Activated T-cell treated with anti-CD3 and anti-CD28 coated beads, Interleukin-2, amount 50 U/mL, for 24 hours (primary cell): ENCODE results near the gene NOB1.

Experiments
- DNase-seq: peaks from one replicate; pipeline ENCODE4 v3.0.0-alpha.2; 2020
- H3K27ac Mint-ChIP-seq: 2 replicates; pipeline ENCODE4 v1.8.0; 2020; ENCODE audit warnings: mild to moderate bottlenecking, mixed read lengths
- H3K27me3 Mint-ChIP-seq: 2 replicates; pipeline ENCODE4 v1.8.0; 2020; ENCODE audit warnings: mixed read lengths
- H3K36me3 Mint-ChIP-seq: 2 replicates; pipeline ENCODE4 v1.8.0; 2020; ENCODE audit warnings: low read depth, mixed read lengths
- H3K4me1 Mint-ChIP-seq: 2 replicates; pipeline ENCODE4 v1.8.0; 2020; ENCODE audit warnings: low read depth, mixed read lengths
- H3K4me3 Mint-ChIP-seq: 2 replicates; pipeline ENCODE4 v1.8.0; 2020; ENCODE audit warnings: mild to moderate bottlenecking, moderate library complexity, mixed read lengths
- H3K9me3 Mint-ChIP-seq: 2 replicates; pipeline ENCODE4 v1.8.0; 2020; ENCODE audit warnings: mixed read lengths

The NOB1 gene

GRCh38 chr16:69718111-69718764, 36.5 kb downstream of the NOB1 start:
- Mint-ChIP-seq H3K27ac (no peak overlapping the region), H3K36me3 (peaks cover 17% of the 10 kb centered on the region), H3K4me1 (no peaks in the 10 kb centered on the region), H3K4me3 (no peak overlapping the region), H3K9me3 (no peaks in the 10 kb centered on the region), H3K27me3 (no peaks in the 10 kb centered on the region)
- DNase-seq: no peak

GRCh38 chr16:69717066-69717465, 37.7 kb downstream of the NOB1 start:
- H3K36me3 Mint-ChIP-seq: peaks cover 29% of the 10 kb centered on the region
- H3K4me1 Mint-ChIP-seq: no peaks in the 10 kb centered on the region
- no peak overlapping the region for H3K27ac Mint-ChIP-seq
- no peaks in the 10 kb centered on the region for H3K27me3 Mint-ChIP-seq
- DNase-seq: no peak
- no peak overlapping the region for H3K4me3 Mint-ChIP-seq
- no peaks in the 10 kb centered on the region for H3K9me3 Mint-ChIP-seq

GRCh38 chr16:69712914-69713581, 41.7 kb downstream of the NOB1 start:
- H3K9me3 Mint-ChIP-seq: no peaks in the 10 kb centered on the region
- H3K4me3 Mint-ChIP-seq: no peak overlapping the region
- no peak for DNase-seq
- H3K27me3 Mint-ChIP-seq: no peaks in the 10 kb centered on the region
- peaks cover 10% of the 10 kb centered on the region for H3K4me1 Mint-ChIP-seq
- peaks cover 47% of the 10 kb centered on the region for H3K36me3 Mint-ChIP-seq
- peak overlapping the region; percentile 40 for H3K27ac Mint-ChIP-seq

DNA sequence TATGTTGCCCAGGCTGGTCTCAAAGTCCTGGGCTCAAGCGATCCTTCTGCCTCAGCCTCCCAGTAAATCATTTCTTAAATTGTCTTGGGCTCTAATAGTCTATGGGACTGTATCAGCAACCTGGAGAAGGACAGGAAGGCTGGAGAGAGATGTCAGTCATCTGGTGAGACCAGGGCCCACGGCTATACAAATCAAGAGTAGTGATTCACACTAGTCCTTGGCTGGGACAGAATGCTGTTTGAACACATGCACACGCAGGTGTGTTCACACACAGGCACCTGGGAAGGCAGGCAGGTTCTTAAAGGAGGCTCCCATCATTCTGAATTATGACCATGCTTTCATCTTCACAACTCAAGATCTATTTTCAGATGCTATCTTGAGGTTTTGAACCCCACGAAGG, 42.4 kb downstream of the NOB1 start:
- no peak overlapping the region for H3K27ac Mint-ChIP-seq
- DNase-seq: no peak
- H3K36me3 Mint-ChIP-seq: peaks cover 49% of the 10 kb centered on the region
- no peaks in the 10 kb centered on the region for H3K27me3 Mint-ChIP-seq
- peaks cover 10% of the 10 kb centered on the region for H3K4me1 Mint-ChIP-seq
- no peaks in the 10 kb centered on the region for H3K9me3 Mint-ChIP-seq
- H3K4me3 Mint-ChIP-seq: no peak overlapping the region

DNA sequence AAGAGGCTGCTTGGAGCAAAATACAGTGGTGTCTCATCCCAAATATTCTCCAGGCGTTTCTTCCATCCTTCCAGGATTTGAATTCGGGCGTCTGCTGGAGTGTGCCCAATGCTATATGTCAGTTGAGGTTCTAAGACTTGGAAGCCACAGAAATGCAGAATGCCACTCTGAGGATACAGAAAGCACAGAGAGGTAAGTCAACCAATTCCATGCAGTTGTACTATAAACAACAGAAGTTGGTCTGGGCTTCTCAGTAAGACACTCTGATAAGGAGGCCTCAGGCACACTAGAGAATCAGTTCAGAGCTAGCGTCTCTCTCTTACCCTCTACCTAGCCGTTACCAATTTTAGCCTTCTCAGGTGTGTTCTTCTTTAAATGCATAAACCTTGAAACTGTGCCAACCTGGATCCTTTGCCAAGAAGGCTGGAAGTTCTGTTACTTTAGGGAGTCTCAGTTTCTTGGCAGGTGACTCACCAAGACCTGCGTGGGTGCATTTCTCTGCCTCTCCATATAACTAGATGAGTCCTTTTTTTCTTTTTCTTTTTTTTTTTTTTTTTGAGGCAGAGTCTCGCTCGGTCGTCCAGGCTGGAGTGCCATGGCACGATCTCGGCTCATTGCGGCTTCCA, 43.5 kb downstream of the NOB1 start:
- Mint-ChIP-seq H3K9me3 (no peaks in the 10 kb centered on the region), H3K27me3 (no peaks in the 10 kb centered on the region), H3K27ac (no peak overlapping the region), H3K36me3 (peaks cover 47% of the 10 kb centered on the region), H3K4me3 (no peak overlapping the region), H3K4me1 (peaks cover 10% of the 10 kb centered on the region)
- no peak for DNase-seq

DNA sequence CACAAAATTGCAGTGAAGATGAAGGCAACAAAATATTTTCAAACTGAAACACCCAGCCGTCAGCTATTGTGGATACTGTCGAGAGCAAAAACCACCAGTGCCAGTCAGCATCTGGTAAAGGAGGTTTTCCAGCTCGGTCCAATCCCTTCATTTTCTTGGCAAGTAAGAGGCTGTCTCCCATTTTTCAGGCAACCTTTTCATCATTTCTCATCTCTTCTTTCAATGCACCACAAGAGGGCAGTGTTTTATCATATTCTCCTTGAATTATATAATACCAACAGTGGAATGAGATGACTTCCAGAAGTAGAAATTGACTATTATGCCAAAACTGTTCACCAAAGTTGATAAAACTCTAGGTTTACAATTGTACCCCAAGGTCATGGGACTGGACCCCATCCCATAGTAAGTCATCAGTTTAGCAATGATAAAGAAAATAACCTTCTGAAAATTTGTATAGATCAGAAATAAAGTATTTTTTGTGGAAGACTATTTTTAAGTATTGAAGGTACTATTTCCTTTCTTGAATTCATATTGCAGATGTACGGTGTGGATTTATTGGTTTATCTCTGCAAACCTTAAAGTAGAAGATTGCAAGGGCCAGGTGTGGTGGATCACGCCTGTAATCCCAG, 45.2 kb downstream of the NOB1 start:
- no peaks in the 10 kb centered on the region for H3K9me3 Mint-ChIP-seq
- no peak overlapping the region for H3K4me3 Mint-ChIP-seq
- no peaks in the 10 kb centered on the region for H3K27me3 Mint-ChIP-seq
- DNase-seq: no peak
- peak overlapping the region; percentile 63 for H3K27ac Mint-ChIP-seq
- peaks cover 44% of the 10 kb centered on the region for H3K36me3 Mint-ChIP-seq
- H3K4me1 Mint-ChIP-seq: peaks cover 10% of the 10 kb centered on the region

DNA sequence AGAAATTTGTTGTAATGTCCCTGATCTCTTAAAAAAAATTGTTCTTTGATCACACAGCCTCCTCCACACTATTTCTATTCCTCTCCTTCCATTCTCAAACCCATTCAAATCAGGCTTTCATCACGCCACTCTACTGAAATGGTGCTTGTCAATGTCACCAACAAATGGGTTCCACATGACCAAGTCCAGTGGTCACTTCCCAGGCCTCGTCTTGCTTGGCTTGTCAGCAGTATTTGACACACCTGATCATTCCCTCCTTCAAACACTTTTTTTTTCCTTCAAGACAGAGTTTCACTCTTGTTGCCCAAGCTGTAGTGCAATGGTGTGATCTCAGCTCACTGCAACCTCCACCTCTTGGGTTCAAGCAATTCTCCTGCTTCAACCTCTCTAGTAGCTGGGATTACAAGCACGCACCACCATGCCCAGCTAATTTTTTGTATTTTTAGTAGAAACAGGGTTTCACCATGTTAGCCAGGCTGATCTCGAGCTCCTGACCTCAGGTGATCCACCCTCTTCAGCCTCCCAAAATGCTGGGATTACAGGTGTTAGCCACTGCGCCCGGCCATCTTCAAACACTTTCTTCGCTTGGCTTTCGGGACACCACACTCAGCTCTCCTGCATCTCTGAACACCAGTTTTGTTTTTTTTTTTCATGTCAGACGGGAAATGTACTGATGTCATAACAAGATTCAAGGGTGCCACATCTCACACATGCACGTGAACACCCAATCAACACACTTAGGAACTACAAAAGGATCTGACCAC, 46.6 kb downstream of the NOB1 start:
- Mint-ChIP-seq H3K9me3 (no peaks in the 10 kb centered on the region), H3K27ac (peak overlapping the region; percentile 39), H3K27me3 (no peaks in the 10 kb centered on the region), H3K4me1 (peaks cover 10% of the 10 kb centered on the region), H3K36me3 (peaks cover 51% of the 10 kb centered on the region), H3K4me3 (no peak overlapping the region)
- DNase-seq: no peak

GRCh38 chr16:69706975-69707340, 47.8 kb downstream of the NOB1 start:
- no peak for DNase-seq
- Mint-ChIP-seq H3K36me3 (peaks cover 47% of the 10 kb centered on the region), H3K27ac (peak overlapping the region; percentile 4), H3K27me3 (no peaks in the 10 kb centered on the region), H3K9me3 (no peaks in the 10 kb centered on the region), H3K4me3 (no peak overlapping the region), H3K4me1 (peaks cover 10% of the 10 kb centered on the region)

- Mint-ChIP-seq H3K4me3 (no peak overlapping the region), H3K36me3 (peaks cover 49% of the 10 kb centered on the region), H3K9me3 (no peaks in the 10 kb centered on the region), H3K4me1 (peaks cover 8% of the 10 kb centered on the region), H3K27ac (peak overlapping the region; percentile 4), H3K27me3 (no peaks in the 10 kb centered on the region)
- DNase-seq: no peak
These were observed 48.3 kb downstream of the NOB1 start for GRCh38 chr16:69706256-69706974.

DNA sequence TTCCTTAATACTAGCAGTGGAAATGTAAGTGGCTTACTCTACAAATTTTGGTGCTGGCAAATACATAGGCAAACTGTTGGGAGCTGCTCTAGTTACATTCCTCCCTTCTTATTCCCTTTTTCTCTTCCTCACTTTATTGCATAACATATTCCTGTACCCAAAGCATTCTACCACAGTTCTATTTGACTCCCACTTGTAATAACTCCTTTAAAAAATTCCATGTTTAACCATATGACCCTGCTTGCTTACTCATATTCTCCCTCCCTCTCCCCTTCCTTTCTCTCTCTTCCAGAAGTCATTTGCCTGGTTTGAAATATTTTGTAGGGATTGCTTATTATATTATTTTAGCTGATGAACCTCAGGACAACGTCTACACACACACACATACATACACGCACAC, 51.1 kb downstream of the NOB1 start:
- Mint-ChIP-seq H3K27me3 (no peaks in the 10 kb centered on the region), H3K36me3 (peaks cover 60% of the 10 kb centered on the region), H3K27ac (peak overlapping the region; percentile 1), H3K9me3 (no peaks in the 10 kb centered on the region), H3K4me1 (no peaks in the 10 kb centered on the region), H3K4me3 (no peak overlapping the region)
- no peak for DNase-seq

- no peak overlapping the region for H3K27ac Mint-ChIP-seq
- peaks cover 59% of the 10 kb centered on the region for H3K36me3 Mint-ChIP-seq
- no peaks in the 10 kb centered on the region for H3K27me3 Mint-ChIP-seq
- no peak overlapping the region for H3K4me3 Mint-ChIP-seq
- no peaks in the 10 kb centered on the region for H3K9me3 Mint-ChIP-seq
- no peaks in the 10 kb centered on the region for H3K4me1 Mint-ChIP-seq
- DNase-seq: no peak
These were observed 52.9 kb downstream of the NOB1 start for GRCh38 chr16:69701866-69702265.

DNA sequence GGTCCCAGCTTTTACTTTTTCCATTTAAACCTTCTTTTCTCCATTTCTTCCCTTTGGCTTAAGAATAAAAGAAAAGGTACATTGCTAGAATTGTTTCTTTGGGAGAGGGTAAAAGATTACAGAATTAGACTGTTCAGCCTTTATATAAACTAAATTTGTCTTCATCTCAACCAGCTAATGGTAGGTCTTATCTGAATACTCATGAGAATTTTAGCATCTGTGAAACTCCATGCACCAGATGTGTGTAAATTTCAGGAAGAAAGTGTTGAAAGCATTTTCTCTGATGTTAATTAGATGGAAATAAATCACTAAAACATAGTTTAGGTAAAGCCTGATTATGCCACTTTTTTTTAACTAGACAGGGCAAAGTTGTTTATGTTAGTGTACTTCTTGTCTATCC, 53.3 kb downstream of the NOB1 start:
- Mint-ChIP-seq H3K27me3 (no peaks in the 10 kb centered on the region), H3K4me1 (no peaks in the 10 kb centered on the region), H3K36me3 (peaks cover 61% of the 10 kb centered on the region), H3K27ac (peak overlapping the region; percentile 50), H3K9me3 (no peaks in the 10 kb centered on the region), H3K4me3 (no peak overlapping the region)
- DNase-seq: no peak

DNA sequence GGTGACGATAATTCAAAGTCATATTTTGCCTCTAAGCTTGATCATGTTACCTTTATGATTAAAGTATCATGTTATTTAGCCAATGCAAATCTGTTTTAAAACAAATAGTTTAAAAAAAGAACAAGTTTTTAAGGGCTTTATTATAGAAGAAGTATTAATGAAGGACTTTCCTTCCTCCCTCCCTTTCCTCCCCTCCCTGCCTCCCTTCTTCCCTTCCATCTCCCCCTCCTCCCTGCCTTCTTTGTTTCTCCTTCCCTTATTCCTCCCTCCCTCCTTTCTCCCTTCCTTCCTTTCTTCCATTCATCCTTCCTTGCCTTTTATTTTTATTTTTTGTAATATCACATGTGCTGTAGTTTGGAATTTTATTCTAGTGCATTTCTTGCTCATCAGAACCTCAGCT, 54.8 kb downstream of the NOB1 start:
- no peak for DNase-seq
- Mint-ChIP-seq H3K27me3 (no peaks in the 10 kb centered on the region), H3K9me3 (no peaks in the 10 kb centered on the region), H3K36me3 (peaks cover 75% of the 10 kb centered on the region), H3K27ac (no peak overlapping the region), H3K4me1 (no peaks in the 10 kb centered on the region), H3K4me3 (no peak overlapping the region)

GRCh38 chr16:69698404-69698803, 56.3 kb downstream of the NOB1 start:
- Mint-ChIP-seq H3K27ac (no peak overlapping the region), H3K36me3 (peaks cover 78% of the 10 kb centered on the region), H3K9me3 (no peaks in the 10 kb centered on the region), H3K27me3 (no peaks in the 10 kb centered on the region), H3K4me1 (no peaks in the 10 kb centered on the region), H3K4me3 (no peak overlapping the region)
- DNase-seq: no peak
